Pulmonary artery endothelial cell (primary cell): ENCODE data around the gene AGRN. TPM values are rescaled to one million over a fixed set of nuclear protein-coding genes. Genes with fewer than 3 reads are reported as not detected.
"Not testable (repeated sequence)": the region's sequence is repeated elsewhere in the genome, so short reads cannot be mapped to it uniquely, and the experiment has no call there.

Source experiments
- DNase-seq: peaks from one replicate; pipeline ENCODE4 v3.0.0-alpha.2; 2011; ENCODE audit warnings: low read depth, low spot score
- total RNA-seq: library from RNA; depleted of rRNA; stranded (reverse); fragments of >200 nt; gene quantifications from 2 replicates; pipeline ENCODE4 v1.2.3, GENCODE V29; 2014

The AGRN gene
- 48.4 and 88.2 TPM in 2 replicates for total RNA-seq

- no peak for DNase-seq
Observed at GRCh38 chr1:1020000-1020404, at the start of gene AGRN. TSS of gene AGRN (plus strand) at chr1:1020120. CDS start at chr1:1020173, 53 bp downstream.

GRCh38 chr1:970242-970972 lies 49.5 kb upstream of the AGRN start:
- DNase-seq: no peak

GRCh38 chr1:970973-971730 lies 48.8 kb upstream of the AGRN start:
- DNase-seq: no peak

GRCh38 chr1:971751-972506 lies 48.0 kb upstream of the AGRN start:
- DNase-seq: no peak

- no peak for DNase-seq
Observed at GRCh38 chr1:972726-973458, 47.0 kb upstream of the AGRN start.

GRCh38 chr1:973459-974292 lies 46.2 kb upstream of the AGRN start:
- no peak for DNase-seq

- no peak for DNase-seq
Observed at GRCh38 chr1:974293-974640, 45.7 kb upstream of the AGRN start.

GRCh38 chr1:974687-975328 lies 45.1 kb upstream of the AGRN start:
- no peak for DNase-seq

- no peak for DNase-seq
Observed at GRCh38 chr1:975365-975764, 44.6 kb upstream of the AGRN start.

GRCh38 chr1:975896-976683 lies 43.8 kb upstream of the AGRN start:
- DNase-seq: no peak

GRCh38 chr1:976791-977190 lies 43.1 kb upstream of the AGRN start:
- DNase-seq: not testable (repeated sequence)

GRCh38 chr1:978069-978834 lies 41.7 kb upstream of the AGRN start:
- DNase-seq: no peak

GRCh38 chr1:978835-979743 lies 40.8 kb upstream of the AGRN start:
- DNase-seq: no peak

GRCh38 chr1:979744-980072 lies 40.2 kb upstream of the AGRN start:
- DNase-seq: no peak

GRCh38 chr1:980137-980571 lies 39.8 kb upstream of the AGRN start:
- no peak for DNase-seq

GRCh38 chr1:980602-981395 lies 39.1 kb upstream of the AGRN start:
- DNase-seq: no peak

- DNase-seq: no peak
Observed at GRCh38 chr1:981491-981954, 38.4 kb upstream of the AGRN start.
